HCT116 (cell line): ENCODE data around the gene SZT2.

Source experiments
- CBX3 ChIP-seq: IDR thresholded peaks from 2 replicates; pipeline ENCODE4 v1.6.1; 2012; ENCODE audit warnings: low read depth
- CEBPB ChIP-seq: IDR thresholded peaks from 2 replicates; pipeline ENCODE4 v1.6.1; 2012; ENCODE audit warnings: low read depth
- CTCF ChIP-seq, 3 experiments: fragments of 200-600 bp in 1 of 3; sonication (generic) in 1 of 3; IDR thresholded peaks in 2 of 3; conservative IDR thresholded peaks in 1 of 3; 2 replicates each; pipeline ENCODE4 v1.5.1; 2012 to 2017; ENCODE audit warnings: low read depth in 2 of 3, low read length in 2 of 3, antibody characterized with exemption in 1 of 3, borderline replicate concordance in 1 of 3, control low read depth in 1 of 3, mild to moderate bottlenecking in 1 of 3, mixed read lengths in 1 of 3, mixed run types in 1 of 3, moderate library complexity in 1 of 3; ENCODE audit not compliant: insufficient read depth in 1 of 3
- ELF1 ChIP-seq: IDR thresholded peaks from 2 replicates; pipeline ENCODE4 v1.6.1; 2012; ENCODE audit warnings: low read depth, borderline replicate concordance
- JUND ChIP-seq: IDR thresholded peaks from 2 replicates; pipeline ENCODE4 v1.6.1; 2012
- POLR2A ChIP-seq: IDR thresholded peaks from 2 replicates; pipeline ENCODE4 v1.7.0; 2011; ENCODE audit warnings: borderline replicate concordance; ENCODE audit not compliant: insufficient read depth, insufficient read length; ENCODE audit errors: extremely low read depth
- RAD21 ChIP-seq: IDR thresholded peaks from 2 replicates; pipeline ENCODE4 v1.6.1; 2012; ENCODE audit warnings: low read depth, mild to moderate bottlenecking
- SIN3A ChIP-seq: IDR thresholded peaks from 2 replicates; pipeline ENCODE4 v1.6.1; 2012; ENCODE audit warnings: low read depth
- SRF ChIP-seq: IDR thresholded peaks from 2 replicates; pipeline ENCODE4 v1.6.1; 2012; ENCODE audit warnings: low read depth

GRCh38 chr1:43420874-43421273 lies 31.2 kb downstream of the SZT2 start:
- no peak for TF ChIP-seq JUND
- TF ChIP-seq RAD21, result no peak
- TF ChIP-seq POLR2A, result no peak
- TF ChIP-seq ELF1, result no peak
- no peak for TF ChIP-seq CTCF (IDR thresholded peaks at IDR 0.05 in 2 of 3, conservative IDR thresholded peaks at IDR 0.05 in 1 of 3; ENCODE audit: borderline replicate concordance in 1 of 3, insufficient read depth in 1 of 3, low read depth in 2 of 3, low read length in 2 of 3)
- TF ChIP-seq SIN3A, result no peak
- no peak for TF ChIP-seq CEBPB
- TF ChIP-seq SRF, result no peak
- TF ChIP-seq CBX3, result no peak
